ENCODE results near the gene CNGB1.
"Not testable (repeated sequence)": the region's sequence is repeated elsewhere in the genome, so short reads cannot be mapped to it uniquely, and the experiment has no call there.

The CNGB1 gene

GRCh38 chr16:57925310-57925709 is 45.6 kb downstream of the CNGB1 start:
- no peak for DNase-seq (ENCODE audit: low spot score)

- no peak for DNase-seq (ENCODE audit: low spot score)
These were observed 46.4 kb downstream of the CNGB1 start for GRCh38 chr16:57924514-57924913.

DNA sequence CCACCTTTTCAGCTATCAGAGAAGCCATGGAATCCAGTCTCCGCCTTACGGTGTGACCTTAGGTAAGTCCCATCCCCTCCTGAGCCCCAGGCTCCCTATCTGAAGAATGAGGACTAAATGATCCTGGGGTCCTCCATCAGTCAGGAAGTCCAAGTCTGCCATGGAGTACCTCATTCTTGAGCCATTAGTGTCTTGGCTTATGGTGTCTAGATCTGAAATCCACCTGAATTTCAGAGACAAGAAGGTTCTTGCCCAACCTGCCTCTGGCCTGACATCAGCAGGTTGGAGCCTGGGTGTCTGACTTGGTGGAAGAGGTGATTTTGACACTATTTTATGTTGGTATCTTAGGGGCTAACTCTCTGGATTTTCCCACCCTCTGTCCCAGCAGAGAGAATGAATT is 47.1 kb downstream of the CNGB1 start:
- DNase-seq (ENCODE audit: low spot score), result no peak

GRCh38 chr16:57923418-57923817 is 47.5 kb downstream of the CNGB1 start:
- DNase-seq (ENCODE audit: low spot score), result no peak

DNA sequence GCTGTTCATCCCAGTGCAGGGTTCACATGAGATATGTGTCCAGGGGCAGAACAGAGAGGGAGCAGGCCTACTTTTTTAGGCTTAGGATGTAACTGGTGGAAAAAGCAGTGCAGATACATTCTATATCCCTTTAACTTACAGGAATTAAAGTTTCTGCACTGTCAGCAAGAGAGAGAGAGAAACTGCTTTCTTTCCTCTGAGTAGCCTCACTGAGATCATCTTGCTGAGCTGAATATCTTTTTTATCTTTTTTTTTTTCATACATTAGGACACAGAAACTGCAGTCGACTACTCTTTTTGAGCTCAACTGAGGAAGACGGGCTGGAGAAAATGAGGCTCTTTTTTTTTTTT is 50.1 kb downstream of the CNGB1 start:
- no peak for DNase-seq (ENCODE audit: low spot score)

- no peak for DNase-seq (ENCODE audit: low spot score)
These were observed 50.6 kb downstream of the CNGB1 start for GRCh38 chr16:57920215-57920879.

DNA sequence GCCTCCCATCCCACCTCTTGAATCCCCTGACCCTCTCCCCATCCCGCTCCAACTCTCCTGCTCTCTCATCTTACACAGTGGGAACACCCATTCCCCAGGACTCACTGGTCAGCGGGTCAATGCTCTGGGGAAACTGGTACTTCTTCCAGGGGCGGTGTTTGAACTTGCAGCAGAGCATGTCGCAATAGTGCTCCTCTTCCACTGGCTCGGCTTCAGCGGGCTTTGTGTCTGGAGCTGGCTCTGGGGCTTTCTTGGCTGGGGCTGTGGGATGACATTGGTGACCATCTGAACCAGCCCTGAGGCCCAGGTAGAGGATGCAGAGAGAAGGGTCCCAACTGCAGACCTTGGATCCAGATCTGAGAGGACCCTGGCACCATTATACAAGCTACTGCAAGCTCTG is 51.9 kb downstream of the CNGB1 start:
- no peak for DNase-seq (ENCODE audit: low spot score)

GRCh38 chr16:57918444-57918843 is 52.5 kb downstream of the CNGB1 start:
- DNase-seq (ENCODE audit: low spot score), result no peak

DNA sequence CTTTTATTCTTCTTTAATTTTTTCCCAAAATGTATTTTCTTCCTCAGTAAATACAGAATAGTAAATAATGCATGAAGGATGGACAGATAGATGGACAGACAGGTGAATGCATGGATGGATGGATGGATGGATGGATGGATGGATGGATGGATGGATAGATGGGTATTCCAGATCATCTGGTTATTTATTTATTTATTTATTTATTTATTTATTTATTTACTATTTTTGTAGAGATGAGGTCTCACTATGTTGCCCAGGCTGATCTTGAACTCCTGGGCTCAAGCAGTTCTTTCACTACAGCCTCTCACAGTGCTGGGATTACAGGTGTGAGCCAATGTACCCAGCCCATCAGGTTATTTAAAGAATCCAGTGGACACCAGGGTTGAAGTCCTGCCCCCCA is 53.0 kb downstream of the CNGB1 start:
- not testable (repeated sequence) for DNase-seq (ENCODE audit: low spot score)

GRCh38 chr16:57917489-57917888 is 53.4 kb downstream of the CNGB1 start:
- not testable (repeated sequence) for DNase-seq (ENCODE audit: low spot score)

GRCh38 chr16:57916735-57917438 is 54.0 kb downstream of the CNGB1 start:
- no peak for DNase-seq (ENCODE audit: low spot score)

DNA sequence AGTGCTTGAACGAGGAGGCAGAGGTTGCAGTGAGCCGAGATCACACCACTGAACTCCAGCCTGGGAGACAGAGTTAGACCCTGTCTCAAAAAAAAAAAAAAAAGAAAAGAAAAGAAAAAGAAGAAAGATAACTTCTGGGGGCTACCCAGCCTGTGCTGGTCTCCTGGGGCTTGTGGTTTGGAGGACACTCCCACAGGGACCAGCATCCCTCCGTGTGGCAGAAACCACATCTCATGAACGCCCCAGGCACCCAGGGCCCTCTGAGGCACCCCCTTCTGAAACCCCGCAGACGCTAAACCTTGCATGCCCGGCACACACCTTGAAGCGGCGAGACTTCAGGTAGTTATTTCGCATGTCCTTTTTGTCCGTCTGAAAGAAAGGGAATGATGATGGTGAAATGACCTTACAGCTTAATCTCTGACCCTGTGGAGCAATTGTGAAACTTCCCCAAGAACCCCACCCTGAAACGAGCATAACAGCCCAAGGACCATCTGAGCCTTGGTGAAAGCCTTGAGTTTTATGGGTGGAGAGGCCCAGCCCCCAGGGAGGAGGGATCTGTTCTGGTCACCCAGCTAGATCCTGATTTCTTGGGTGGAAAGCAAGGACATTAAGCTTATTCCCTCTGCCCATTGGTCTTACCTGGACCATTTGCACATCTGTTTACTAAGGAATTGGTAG is 55.0 kb downstream of the CNGB1 start:
- DNase-seq (ENCODE audit: low spot score), result no peak

- DNase-seq (ENCODE audit: low spot score), result no peak
These were observed 55.7 kb downstream of the CNGB1 start for GRCh38 chr16:57915267-57915666.

DNA sequence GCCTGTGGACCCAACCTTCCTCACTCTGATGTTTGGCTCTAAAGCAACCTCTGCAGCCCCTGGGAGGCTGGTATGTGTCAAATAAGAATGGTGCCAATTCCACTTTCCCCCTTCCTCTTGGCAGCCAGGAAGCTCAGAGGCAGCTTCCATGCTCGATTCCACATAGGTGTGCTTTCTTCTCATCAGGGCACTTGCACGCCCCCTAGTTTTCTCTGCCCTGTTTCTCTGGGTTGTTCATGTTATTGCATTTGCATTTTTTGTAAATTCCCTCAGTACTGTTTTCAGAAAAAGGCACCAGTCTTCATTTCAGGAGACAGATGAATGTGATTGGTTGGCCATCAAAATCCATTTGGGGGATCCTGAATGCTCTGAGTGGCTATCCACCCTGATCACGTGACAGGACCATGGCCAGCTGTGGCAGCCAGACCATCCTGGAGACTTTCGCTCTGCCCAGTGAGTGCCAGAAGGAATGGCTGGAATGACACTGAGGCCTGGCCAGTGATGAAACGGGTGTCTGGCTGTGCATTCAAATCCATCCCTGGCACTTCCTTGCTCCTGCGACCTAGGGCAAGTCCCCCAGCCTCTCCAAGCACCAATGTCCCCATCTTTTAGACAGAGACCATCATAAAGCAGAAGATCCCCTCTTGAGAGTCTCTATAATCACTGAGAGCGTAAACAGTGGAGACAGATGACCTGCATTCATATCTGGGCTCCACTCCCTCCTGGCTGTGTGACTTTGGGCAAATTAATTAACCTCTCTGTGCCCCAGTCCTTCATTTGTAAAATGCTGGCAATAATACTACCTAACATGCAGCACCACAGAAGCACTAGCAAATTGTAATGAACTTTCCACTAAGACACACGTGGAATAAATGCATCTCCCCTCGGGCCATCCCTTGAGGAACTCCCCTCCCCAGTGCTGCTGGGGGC is 56.4 kb downstream of the CNGB1 start:
- DNase-seq (ENCODE audit: low spot score), result no peak

DNA sequence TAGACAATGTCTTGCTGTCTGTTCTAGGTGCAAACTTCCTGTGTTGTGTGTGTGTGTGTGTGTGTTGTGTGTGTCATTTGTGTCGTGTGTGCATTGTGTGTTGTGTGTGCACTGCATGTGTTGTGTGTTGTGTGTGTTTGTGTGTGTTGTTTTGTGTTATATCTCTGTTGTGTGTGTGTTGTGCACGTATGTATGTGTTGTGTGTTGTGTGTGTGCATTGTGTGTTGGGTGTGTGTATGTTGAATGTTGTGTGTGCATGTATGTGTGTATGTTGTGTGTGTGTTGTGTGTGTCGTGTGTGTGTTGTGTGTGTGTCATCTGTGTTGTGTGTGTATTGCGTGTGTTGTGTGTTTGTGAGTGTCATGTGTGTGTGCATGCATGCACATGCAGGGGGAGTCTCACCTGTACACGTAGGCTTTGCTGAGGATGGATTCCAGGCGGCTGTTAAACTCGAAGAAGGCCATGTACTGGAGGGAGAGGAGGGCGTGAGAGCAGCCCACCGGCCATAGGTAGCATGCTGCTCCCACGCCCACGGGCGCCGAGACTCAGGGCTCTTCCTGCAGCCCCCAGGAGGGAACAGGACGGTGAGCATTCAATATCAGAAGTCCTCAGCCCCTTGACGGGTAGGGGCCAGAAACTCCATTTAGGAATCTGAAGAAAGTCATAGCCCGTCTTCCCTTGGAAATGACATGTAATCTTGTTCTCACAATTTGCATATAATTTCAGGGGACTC is 58.2 kb downstream of the CNGB1 start:
- DNase-seq (ENCODE audit: low spot score), result no peak

- DNase-seq (ENCODE audit: low spot score), result no peak
These were observed 59.2 kb downstream of the CNGB1 start for GRCh38 chr16:57911743-57912142.

DNA sequence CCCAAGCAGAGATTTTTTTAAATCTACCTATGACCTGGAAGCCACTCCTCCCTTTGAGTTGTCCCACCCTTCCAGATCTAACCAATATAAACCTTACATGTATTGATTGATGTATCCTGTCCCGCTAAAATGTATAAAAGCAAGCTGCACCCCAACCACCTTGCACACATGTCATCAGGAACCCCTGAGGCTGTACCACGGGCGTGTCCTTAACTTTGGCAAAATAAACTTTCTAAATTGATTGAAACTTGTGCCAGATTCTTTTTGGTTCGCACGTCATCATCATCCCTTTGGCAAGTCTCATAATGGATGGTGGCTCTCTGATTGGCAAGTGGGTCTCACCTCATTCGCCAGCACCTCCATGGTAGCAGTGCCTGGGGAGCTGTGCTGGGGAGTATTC is 60.2 kb downstream of the CNGB1 start:
- DNase-seq (ENCODE audit: low spot score), result no peak

DNA sequence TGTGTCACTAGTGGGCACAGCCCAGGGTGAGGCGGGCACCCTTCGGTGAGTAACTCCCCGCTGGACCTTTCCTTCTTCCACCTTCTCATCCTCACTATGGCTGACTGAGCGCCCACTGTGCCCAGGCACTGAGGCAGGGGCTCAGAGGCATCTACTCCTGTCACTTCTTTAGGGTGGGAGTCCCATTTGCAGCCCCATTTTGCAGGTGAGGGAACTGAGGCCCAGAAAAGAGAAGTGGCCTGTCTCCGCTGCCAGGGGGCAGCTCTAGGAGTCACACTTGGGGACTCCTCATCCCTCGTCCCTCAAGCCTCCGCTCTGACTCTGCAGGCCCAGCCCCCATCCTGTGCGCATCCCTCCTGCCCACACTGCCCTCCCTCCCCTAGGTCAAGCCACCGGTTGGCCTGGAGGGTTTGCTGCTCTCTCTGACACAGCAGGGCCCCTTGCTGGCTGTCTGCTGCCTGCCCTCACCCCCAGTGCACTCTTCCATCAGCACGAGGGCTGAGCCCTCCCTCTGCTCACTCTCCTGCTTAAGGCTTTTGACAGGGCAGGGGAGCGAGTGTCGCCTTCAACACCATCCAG is 62.4 kb downstream of the CNGB1 start:
- no peak for DNase-seq (ENCODE audit: low spot score)

- peak; percentile 4 for DNase-seq (ENCODE audit: low spot score)
These were observed 64.3 kb downstream of the CNGB1 start for GRCh38 chr16:57906382-57907316.

DNA sequence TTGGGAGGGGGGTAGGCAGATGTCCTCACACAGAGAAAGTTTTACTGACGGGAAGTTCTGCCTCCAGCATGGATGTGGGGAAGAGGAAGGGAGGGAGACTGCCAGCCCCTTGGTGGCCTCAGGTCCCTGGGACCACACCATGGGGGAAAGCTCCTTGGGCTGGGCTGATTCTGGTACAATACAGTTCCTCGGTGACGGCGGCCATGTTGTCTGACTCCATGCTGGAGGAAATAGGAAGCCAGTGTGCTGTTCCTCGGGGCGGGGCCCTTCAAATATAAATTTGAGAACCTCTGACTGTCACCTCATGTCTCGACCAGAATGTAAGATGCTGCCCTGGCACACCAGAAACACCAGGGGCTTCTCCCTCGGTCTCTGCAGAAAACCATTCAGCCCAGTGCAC is 66.8 kb downstream of the CNGB1 start:
- DNase-seq (ENCODE audit: low spot score), result no peak

All from globus pallidus (tissue), 1 donor.